ENCODE results near the gene KLF4. TPM values are rescaled to one million over a fixed set of nuclear protein-coding genes. Genes with fewer than 3 reads are reported as not detected.
"Not testable (repeated sequence)": the region's sequence is repeated elsewhere in the genome, so short reads cannot be mapped to it uniquely, and the experiment has no call there.

The KLF4 gene
- total RNA-seq, 4 donors from 2014 or later = 43.6 to 72.0 (median 52.3) TPM

- ATAC-seq = peak; percentile 88
- TF ChIP-seq EP300 (IDR thresholded peaks at IDR 0.05) = no peak
- TF ChIP-seq POLR2AphosphoS5 (IDR thresholded peaks at IDR 0.05) = peak; percentile 10
- H3K36me3 ChIP-seq = no peaks in the 10 kb centered on the region
- no peaks in the 10 kb centered on the region for H3K27me3 ChIP-seq
- H3K9me3 ChIP-seq = no peaks in the 10 kb centered on the region
- peaks cover 0 to 10% (median 2%) of the 10 kb centered on the region in 3 donors for H3K4me1 ChIP-seq
- H3K4me3 ChIP-seq = no peak overlapping the region
- H3K27ac ChIP-seq = peak overlapping the region in 3 of 4 donors; percentile 18 to 42 (median 25)
- 60 to 62% methylated on average over 5 to 6 of the region's 7 CpGs for WGBS, 2 donors (ENCODE audit: low coverage in 1 of 2)
Observed at GRCh38 chr9:107504585-107505455, 15.3 kb upstream of the KLF4 start.

GRCh38 chr9:107502464-107502863 is 12.9 kb upstream of the KLF4 start:
- H3K36me3 ChIP-seq = no peaks in the 10 kb centered on the region
- no peak overlapping the region for H3K4me3 ChIP-seq
- H3K27me3 ChIP-seq = no peaks in the 10 kb centered on the region
- TF ChIP-seq, protein P1, sequence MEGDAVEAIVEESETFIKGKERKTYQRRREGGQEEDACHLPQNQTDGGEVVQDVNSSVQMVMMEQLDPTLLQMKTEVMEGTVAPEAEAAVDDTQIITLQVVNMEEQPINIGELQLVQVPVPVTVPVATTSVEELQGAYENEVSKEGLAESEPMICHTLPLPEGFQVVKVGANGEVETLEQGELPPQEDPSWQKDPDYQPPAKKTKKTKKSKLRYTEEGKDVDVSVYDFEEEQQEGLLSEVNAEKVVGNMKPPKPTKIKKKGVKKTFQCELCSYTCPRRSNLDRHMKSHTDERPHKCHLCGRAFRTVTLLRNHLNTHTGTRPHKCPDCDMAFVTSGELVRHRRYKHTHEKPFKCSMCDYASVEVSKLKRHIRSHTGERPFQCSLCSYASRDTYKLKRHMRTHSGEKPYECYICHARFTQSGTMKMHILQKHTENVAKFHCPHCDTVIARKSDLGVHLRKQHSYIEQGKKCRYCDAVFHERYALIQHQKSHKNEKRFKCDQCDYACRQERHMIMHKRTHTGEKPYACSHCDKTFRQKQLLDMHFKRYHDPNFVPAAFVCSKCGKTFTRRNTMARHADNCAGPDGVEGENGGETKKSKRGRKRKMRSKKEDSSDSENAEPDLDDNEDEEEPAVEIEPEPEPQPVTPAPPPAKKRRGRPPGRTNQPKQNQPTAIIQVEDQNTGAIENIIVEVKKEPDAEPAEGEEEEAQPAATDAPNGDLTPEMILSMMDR (IDR thresholded peaks at IDR 0.05) = no peak
- TF ChIP-seq POLR2A (IDR thresholded peaks at IDR 0.05) = no peak
- no peak for TF ChIP-seq EP300 (IDR thresholded peaks at IDR 0.05)
- no peak for TF ChIP-seq POLR2AphosphoS5 (IDR thresholded peaks at IDR 0.05)
- whole genome bisulfite sequencing, 2 donors (ENCODE audit: low coverage in 1 of 2) = 85 to 100% methylated on average over 2 to 3 of the region's 3 CpGs
- no peak overlapping the region for H3K27ac ChIP-seq
- no peak for ATAC-seq
- H3K4me1 ChIP-seq = peaks cover 0 to 10% (median 2%) of the 10 kb centered on the region in 3 donors
- H3K9me3 ChIP-seq = no peaks in the 10 kb centered on the region

- H3K4me3 ChIP-seq, H3K27me3 ChIP-seq, ATAC-seq, H3K36me3 ChIP-seq, H3K27ac ChIP-seq, H3K9me3 ChIP-seq: not testable (repeated sequence)
- WGBS, 2 donors (ENCODE audit: low coverage in 1 of 2) = 94 to 95% methylated on average over 3 to 16 of the region's 17 CpGs
- H3K4me1 ChIP-seq = peaks cover 0 to 10% (median 2%) of the 10 kb centered on the region in 3 donors
Observed at GRCh38 chr9:107500421-107501200, 11.0 kb upstream of the KLF4 start.

- no peaks in the 10 kb centered on the region for H3K9me3 ChIP-seq
- no peak for TF ChIP-seq POLR2AphosphoS5 (IDR thresholded peaks at IDR 0.05)
- no peak for TF ChIP-seq POLR2A (IDR thresholded peaks at IDR 0.05)
- TF ChIP-seq, protein P1 (IDR thresholded peaks at IDR 0.05) = no peak
- WGBS, 2 donors (ENCODE audit: low coverage in 1 of 2) = 64% methylated on average over 2 of the region's 2 CpGs; no CpG with 5 or more reads in 1 of the 2 donors
- no peak overlapping the region for H3K27ac ChIP-seq
- H3K4me1 ChIP-seq = peaks cover 0 to under 1% (median 0%) of the 10 kb centered on the region in 3 donors
- H3K27me3 ChIP-seq = no peaks in the 10 kb centered on the region
- no peaks in the 10 kb centered on the region for H3K36me3 ChIP-seq
- no peak for ATAC-seq
- H3K4me3 ChIP-seq = no peak overlapping the region
Observed at GRCh38 chr9:107496976-107497375, 7.4 kb upstream of the KLF4 start.

GRCh38 chr9:107492381-107492970 is 2.9 kb upstream of the KLF4 start:
- ATAC-seq = no peak
- peaks cover 0 to 7% of the 10 kb centered on the region in 2 donors for H3K36me3 ChIP-seq
- H3K27me3 ChIP-seq = no peaks in the 10 kb centered on the region
- TF ChIP-seq EP300 (IDR thresholded peaks at IDR 0.05) (no peak), POLR2AphosphoS5 (IDR thresholded peaks at IDR 0.05) (no peak), POLR2A (IDR thresholded peaks at IDR 0.05) (no peak)
- TF ChIP-seq, protein P1 (IDR thresholded peaks at IDR 0.05) = no peak
- H3K4me3 ChIP-seq = no peak overlapping the region
- peak overlapping the region in 2 of 4 donors; percentile 91 to 96 for H3K27ac ChIP-seq
- WGBS, 2 donors (ENCODE audit: low coverage in 1 of 2) = 40 to 42% methylated on average over 1 to 4 of the region's 4 CpGs
- H3K4me1 ChIP-seq = peaks cover 0 to 29% (median 0%) of the 10 kb centered on the region in 3 donors
- no peaks in the 10 kb centered on the region for H3K9me3 ChIP-seq

Data from gastroesophageal sphincter (tissue), 4 donors.